GM12878 (cell line): ENCODE data around the gene SMIM35. TPM values are rescaled to one million over a fixed set of nuclear protein-coding genes. Genes with fewer than 3 reads are reported as not detected.

Source experiments
- DPF2 ChIP-seq: fragments of 450-650 bp; IDR thresholded peaks from 2 replicates; pipeline ENCODE4 v1.6.1; 2017; ENCODE audit warnings: mild to moderate bottlenecking
- EGR1 ChIP-seq, 2 experiments: IDR thresholded peaks; 1 replicate in 1 of 2; 2 replicates in 1 of 2; pipeline ENCODE4 v1.6.1; 2011 to 2012; ENCODE audit warnings: low read depth in 2 of 2, low read length in 2 of 2, borderline replicate concordance in 1 of 2, mild to moderate bottlenecking in 1 of 2, moderate library complexity in 1 of 2
- ELK1 ChIP-seq: IDR thresholded peaks from 2 replicates; pipeline ENCODE4 v1.6.1; 2012; ENCODE audit warnings: low read depth, low read length, improper control_type of control experiment
- ESRRA ChIP-seq: IDR thresholded peaks from 2 replicates; pipeline ENCODE4 v1.6.1; 2012; ENCODE audit warnings: mild to moderate bottlenecking, low read length, improper control_type of control experiment
- GABPA ChIP-seq: IDR thresholded peaks from 2 replicates; pipeline ENCODE4 v1.6.1; 2014; ENCODE audit warnings: antibody characterized with exemption, low read depth, mild to moderate bottlenecking, inconsistent platforms
- NFXL1 ChIP-seq: fragments of 450-650 bp; IDR thresholded peaks from 2 replicates; pipeline ENCODE4 v1.6.1; 2017; ENCODE audit warnings: antibody characterized with exemption, mild to moderate bottlenecking, borderline replicate concordance
- PML ChIP-seq: IDR thresholded peaks from 2 replicates; pipeline ENCODE4 v1.6.1; 2012; ENCODE audit warnings: low read length, inconsistent platforms
- RELA ChIP-seq: fragments of 450-650 bp; IDR thresholded peaks from 2 replicates; pipeline ENCODE4 v1.8.0; 2014; ENCODE audit warnings: borderline replicate concordance; ENCODE audit not compliant: partially characterized antibody
- RELB ChIP-seq: fragments of 450-650 bp; IDR thresholded peaks from 2 replicates; pipeline ENCODE4 v1.6.1; 2017; ENCODE audit warnings: low read depth, mild to moderate bottlenecking, moderate library complexity
- RUNX3 ChIP-seq: IDR thresholded peaks from 2 replicates; pipeline ENCODE4 v1.6.1; 2012; ENCODE audit warnings: low read length, inconsistent platforms
- SP1 ChIP-seq: IDR thresholded peaks from one replicate; pipeline ENCODE4 v1.6.1; 2011; ENCODE audit warnings: low read depth, low read length
- SREBF2 ChIP-seq: IDR thresholded peaks from 2 replicates; pipeline ENCODE4 v1.6.1; 2012; ENCODE audit warnings: mild to moderate bottlenecking, low read length
- TARDBP ChIP-seq: IDR thresholded peaks from 2 replicates; pipeline ENCODE4 v1.6.1; 2016; ENCODE audit warnings: borderline replicate concordance
- TCF7 ChIP-seq: IDR thresholded peaks from 2 replicates; pipeline ENCODE4 v1.6.1; 2014; ENCODE audit warnings: antibody characterized with exemption, borderline replicate concordance
- USF1 ChIP-seq: IDR thresholded peaks from 2 replicates; pipeline ENCODE4 v1.6.1; 2011; ENCODE audit warnings: borderline replicate concordance, low read depth, mild to moderate bottlenecking, moderate library complexity, mixed read lengths, low read length; ENCODE audit not compliant: insufficient read depth; ENCODE audit errors: extremely low read length
- YBX1 ChIP-seq: fragments of 450-650 bp; IDR thresholded peaks from 2 replicates; pipeline ENCODE4 v1.6.1; 2016; ENCODE audit warnings: antibody characterized with exemption
- ZBTB11 ChIP-seq: fragments of 450-650 bp; formaldehyde crosslinking; IDR thresholded peaks from 2 replicates; pipeline ENCODE4 v1.5.0; 2022; ENCODE audit warnings: mild to moderate bottlenecking, missing genetic modification characterization
- ZBTB40 ChIP-seq: fragments of 450-650 bp; IDR thresholded peaks from 2 replicates; pipeline ENCODE4 v1.6.1; 2016; ENCODE audit warnings: mild to moderate bottlenecking, moderate library complexity, borderline replicate concordance
- ZNF24 ChIP-seq: fragments of 450-650 bp; IDR thresholded peaks from 2 replicates; pipeline ENCODE4 v1.6.1; 2017; ENCODE audit warnings: antibody characterized with exemption, mild to moderate bottlenecking
- polyA plus RNA-seq, 11 experiments: library from polyadenylated mRNA; depleted of rRNA in 4 of 11; unstranded in 6 of 11; stranded (reverse) in 5 of 11; fragments of >200 nt; fragmentation: Nextera tagmentation in 4 of 11; fragmentation: Illumina TruSeq in 1 of 11; extraction: Ambion mirVana in 4 of 11; extraction: Trizol in 1 of 11; gene quantifications; 1 replicate in 1 of 11; 2 replicates in 10 of 11; pipeline versions ENCODE4 v1.2.1 to v1.2.3, GENCODE V29; 2011 to 2016; ENCODE audit warnings: inconsistent platforms in 2 of 11, missing spikeins in 2 of 11, low read depth in 1 of 11
- total RNA-seq, 4 experiments: library from RNA; depleted of rRNA in 3 of 4; stranded (reverse); fragments of >200 nt in 3 of 4; fragmentation: Illumina TruSeq in 1 of 4; extraction: Trizol in 1 of 4; gene quantifications; 2 replicates each; pipeline versions ENCODE4 v1.2.1 to v1.2.3, GENCODE V29; 2013 to 2021

The SMIM35 gene
- total and polyA plus RNA-seq, 10 of the 15 experiments (the other 5 are each of a cell fraction or from before 2014, with no cell fraction given) = 0.02 to 1.1 (median 0.05) TPM; not detected in 5

GRCh38 chr11:118010738-118011461 is 75.9 kb downstream of the SMIM35 start (continued):
- TF ChIP-seq TARDBP = peak; percentile 20; the same call in 1 of the 2 replicates
- no peak for TF ChIP-seq ESRRA
- no peak for TF ChIP-seq ZBTB40
- no peak for TF ChIP-seq SREBF2
- no peak for TF ChIP-seq USF1
- peak; percentile 100 for TF ChIP-seq DPF2
- peak; percentile 91 for TF ChIP-seq RUNX3
- no peak for TF ChIP-seq ZBTB11 (CRISPR knock-in tag)
- TF ChIP-seq RELB = peak; percentile 98
- peak; percentile 100 for TF ChIP-seq RELA
- peak; percentile 93 for TF ChIP-seq SP1
- TF ChIP-seq GABPA = no peak
- TF ChIP-seq YBX1 = no peak
- TF ChIP-seq TCF7 = no peak; the same call in 1 of the 2 replicates
- TF ChIP-seq PML = no peak
- TF ChIP-seq ELK1 = no peak; the same call in 1 of the 2 replicates
- TF ChIP-seq NFXL1 = peak; percentile 91; the same call in 1 of the 2 replicates
- TF ChIP-seq EGR1 (IDR thresholded peaks at IDR 0.05; ENCODE audit: borderline replicate concordance in 1 of 2, low read depth in 2 of 2, low read length in 2 of 2) = peak in 1 of 2 experiments; percentile 85; a peak in 2 of 3 replicates
- TF ChIP-seq ZNF24 = peak; percentile 62
